Progenitor cell of endocrine pancreas (in vitro differentiated cells): ENCODE data around the gene CNKSR2. TPM values are rescaled to one million over a fixed set of nuclear protein-coding genes. Genes with fewer than 3 reads are reported as not detected.
"Not testable (repeated sequence)": the region's sequence is repeated elsewhere in the genome, so short reads cannot be mapped to it uniquely, and the experiment has no call there.

Experiments
- DNase-seq: peaks from one replicate; pipeline ENCODE4 v3.0.0; 2021; ENCODE audit warnings: low spot score; ENCODE audit not compliant: unreplicated experiment
- H3K27ac Mint-ChIP-seq: 2 replicates; pipeline ENCODE4 v1.8.0; 2021; ENCODE audit warnings: mild to moderate bottlenecking, moderate library complexity, mixed read lengths
- H3K27me3 Mint-ChIP-seq: 2 replicates; pipeline ENCODE4 v1.8.0; 2021; ENCODE audit warnings: mixed read lengths
- H3K36me3 Mint-ChIP-seq: 2 replicates; pipeline ENCODE4 v1.8.0; 2022; ENCODE audit warnings: mixed read lengths; ENCODE audit not compliant: insufficient read depth
- H3K4me1 Mint-ChIP-seq: 2 replicates; pipeline ENCODE4 v1.8.0; 2021; ENCODE audit warnings: low read depth, mixed read lengths
- H3K4me3 Mint-ChIP-seq: 2 replicates; pipeline ENCODE4 v1.8.0; 2021; ENCODE audit warnings: low read depth, mild to moderate bottlenecking, moderate library complexity, mixed read lengths
- H3K9me3 Mint-ChIP-seq: 2 replicates; pipeline ENCODE4 v1.8.0; 2021; ENCODE audit warnings: low read depth, mixed read lengths
- total RNA-seq: library from RNA; stranded (reverse); gene quantifications from 2 replicates; pipeline ENCODE4 v1.2.1, GENCODE V29; 2021
- TF ChIP-seq, protein P1 (sequence below): fragments of 200-600 bp; sonication (generic); IDR thresholded peaks from one replicate; pipeline ENCODE4 v1.5.0; 2021; ENCODE audit warnings: antibody characterized with exemption, mild to moderate bottlenecking; ENCODE audit not compliant: unreplicated experiment

Gene CNKSR2
- total RNA-seq, 1 donor from 2014 or later: 28.0 TPM

DNA sequence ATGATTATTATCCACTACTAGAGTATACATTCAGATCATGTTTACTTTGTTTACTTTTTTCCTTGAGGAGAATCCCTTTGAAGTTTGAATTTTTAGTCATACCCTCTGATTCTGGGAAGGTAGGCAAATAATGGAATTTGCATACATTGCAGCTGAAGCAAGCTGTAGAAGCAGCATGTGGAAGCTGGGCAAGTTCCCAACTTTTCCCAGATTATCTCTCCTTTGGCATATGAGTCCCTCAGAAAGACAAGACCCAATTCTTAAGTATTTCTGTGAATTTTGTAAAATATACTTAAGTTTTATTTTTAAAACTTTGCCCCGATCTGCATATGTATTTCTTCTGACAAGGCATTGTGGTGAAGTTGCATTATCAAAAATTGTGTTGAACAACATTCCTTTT lies 94.9 kb downstream of the CNKSR2 start:
- H3K9me3 Mint-ChIP-seq: no peaks in the 10 kb centered on the region
- no peak overlapping the region for H3K27ac Mint-ChIP-seq
- H3K4me1 Mint-ChIP-seq: peaks cover 12% of the 10 kb centered on the region
- no peaks in the 10 kb centered on the region for H3K27me3 Mint-ChIP-seq
- H3K36me3 Mint-ChIP-seq: peaks cover 2% of the 10 kb centered on the region
- no peak for DNase-seq
- H3K4me3 Mint-ChIP-seq: no peak overlapping the region
- TF ChIP-seq, protein P1, sequence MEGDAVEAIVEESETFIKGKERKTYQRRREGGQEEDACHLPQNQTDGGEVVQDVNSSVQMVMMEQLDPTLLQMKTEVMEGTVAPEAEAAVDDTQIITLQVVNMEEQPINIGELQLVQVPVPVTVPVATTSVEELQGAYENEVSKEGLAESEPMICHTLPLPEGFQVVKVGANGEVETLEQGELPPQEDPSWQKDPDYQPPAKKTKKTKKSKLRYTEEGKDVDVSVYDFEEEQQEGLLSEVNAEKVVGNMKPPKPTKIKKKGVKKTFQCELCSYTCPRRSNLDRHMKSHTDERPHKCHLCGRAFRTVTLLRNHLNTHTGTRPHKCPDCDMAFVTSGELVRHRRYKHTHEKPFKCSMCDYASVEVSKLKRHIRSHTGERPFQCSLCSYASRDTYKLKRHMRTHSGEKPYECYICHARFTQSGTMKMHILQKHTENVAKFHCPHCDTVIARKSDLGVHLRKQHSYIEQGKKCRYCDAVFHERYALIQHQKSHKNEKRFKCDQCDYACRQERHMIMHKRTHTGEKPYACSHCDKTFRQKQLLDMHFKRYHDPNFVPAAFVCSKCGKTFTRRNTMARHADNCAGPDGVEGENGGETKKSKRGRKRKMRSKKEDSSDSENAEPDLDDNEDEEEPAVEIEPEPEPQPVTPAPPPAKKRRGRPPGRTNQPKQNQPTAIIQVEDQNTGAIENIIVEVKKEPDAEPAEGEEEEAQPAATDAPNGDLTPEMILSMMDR: no peak

DNA sequence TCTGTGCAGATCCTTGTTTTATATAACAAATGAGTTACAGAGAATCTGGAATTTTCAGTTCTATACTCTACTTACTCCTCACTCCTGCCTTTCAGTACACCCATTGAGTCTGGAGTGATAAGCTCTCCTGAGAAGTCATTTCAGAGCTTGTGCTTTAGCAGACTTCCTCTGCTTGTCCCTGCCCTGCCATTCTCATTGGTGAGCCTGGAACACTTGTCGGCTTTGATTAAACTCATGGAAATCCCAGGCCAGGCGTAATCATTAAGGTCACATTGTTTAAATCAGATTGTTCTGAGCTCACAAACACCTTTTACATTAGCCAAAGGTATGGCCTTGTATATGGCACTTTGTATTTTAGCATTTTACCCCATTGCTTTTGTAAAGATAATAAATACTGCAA lies 102.7 kb downstream of the CNKSR2 start:
- Mint-ChIP-seq H3K9me3 (no peaks in the 10 kb centered on the region), H3K4me1 (peaks cover 10% of the 10 kb centered on the region)

DNA sequence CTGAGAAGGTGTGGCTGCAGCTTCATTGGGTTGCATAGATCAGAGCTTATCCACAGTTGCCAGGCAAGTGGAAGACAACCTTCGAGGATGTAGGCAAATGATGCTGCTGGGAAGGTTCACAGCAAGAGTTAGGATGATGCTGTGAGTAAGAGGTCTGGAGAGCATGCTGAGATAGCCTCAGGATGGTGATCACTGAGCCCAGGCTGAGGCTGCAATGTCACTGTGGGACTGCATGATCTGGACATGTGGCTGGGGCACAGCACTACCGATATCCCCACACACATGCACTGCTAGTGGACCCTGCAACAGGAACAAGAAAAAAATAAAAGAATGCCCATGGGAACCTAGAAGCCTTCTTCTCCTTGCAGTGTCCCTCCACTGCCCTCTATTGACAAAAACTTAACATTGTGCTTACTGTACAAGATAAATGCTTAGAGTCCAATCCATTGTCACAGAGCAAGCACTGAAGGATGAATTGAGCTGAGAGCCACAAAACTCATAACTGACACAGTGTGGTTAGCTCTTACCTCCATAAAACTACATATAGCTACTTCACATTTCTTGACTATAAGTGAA lies 105.6 kb downstream of the CNKSR2 start:
- TF ChIP-seq, protein P1: peak; percentile 81
- Mint-ChIP-seq H3K27me3 (no peaks in the 10 kb centered on the region), H3K4me3 (no peak overlapping the region), H3K9me3 (no peaks in the 10 kb centered on the region), H3K4me1 (peaks cover 7% of the 10 kb centered on the region), H3K36me3 (no peaks in the 10 kb centered on the region), H3K27ac (no peak overlapping the region)
- no peak for DNase-seq

More for the DNA sequence above, 102.7 kb downstream of the CNKSR2 start:
- Mint-ChIP-seq H3K4me3 (no peak overlapping the region), H3K27me3 (no peaks in the 10 kb centered on the region), H3K36me3 (no peaks in the 10 kb centered on the region), H3K27ac (no peak overlapping the region)
- TF ChIP-seq, protein P1: no peak
- DNase-seq: no peak

DNA sequence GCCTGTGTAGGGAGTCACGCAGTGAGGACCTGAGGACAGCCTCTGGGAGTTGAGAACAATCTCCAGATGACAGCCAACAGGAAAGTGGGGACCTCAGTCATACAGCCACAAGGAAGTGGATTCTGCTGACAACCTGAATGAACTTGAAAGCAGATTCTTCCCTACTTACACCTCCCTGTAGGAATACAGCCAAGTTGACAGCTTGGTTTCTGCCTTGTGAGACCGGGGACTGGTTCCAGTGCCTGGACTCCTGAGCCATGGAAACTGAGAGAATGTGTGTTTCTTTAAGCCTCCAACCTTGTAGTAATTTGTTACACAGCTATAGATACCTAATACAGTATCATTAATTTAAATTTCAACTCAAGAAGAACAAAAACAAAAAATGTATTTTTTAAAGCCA lies 107.5 kb downstream of the CNKSR2 start:
- TF ChIP-seq, protein P1: no peak
- no peaks in the 10 kb centered on the region for H3K27me3 Mint-ChIP-seq
- no peak for DNase-seq
- H3K4me1 Mint-ChIP-seq: peaks cover 7% of the 10 kb centered on the region
- H3K27ac Mint-ChIP-seq: no peak overlapping the region
- no peak overlapping the region for H3K4me3 Mint-ChIP-seq
- H3K36me3 Mint-ChIP-seq: no peaks in the 10 kb centered on the region
- no peaks in the 10 kb centered on the region for H3K9me3 Mint-ChIP-seq

DNA sequence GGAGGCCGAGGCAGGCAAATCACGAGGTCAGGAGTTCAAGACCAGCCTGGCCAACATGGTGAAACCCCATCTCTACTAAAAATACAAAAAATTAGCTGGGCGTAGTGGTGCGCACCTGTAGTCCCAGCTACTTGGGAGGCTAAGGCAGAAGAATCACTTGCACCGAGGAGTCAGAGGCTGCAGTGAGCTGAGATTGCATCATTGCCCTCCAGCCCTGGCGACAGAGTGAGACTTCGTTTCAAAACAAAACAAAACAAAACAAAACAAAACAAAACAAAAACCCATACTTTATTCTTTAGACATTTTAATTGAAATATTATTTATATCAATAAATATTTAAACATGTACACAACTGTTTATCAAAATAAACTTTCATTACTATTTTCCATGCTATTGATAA lies 109.8 kb downstream of the CNKSR2 start:
- not testable (repeated sequence) for H3K4me3 Mint-ChIP-seq, DNase-seq, H3K27me3 Mint-ChIP-seq, H3K9me3 Mint-ChIP-seq, H3K27ac Mint-ChIP-seq, H3K36me3 Mint-ChIP-seq
- peaks cover 25% of the 10 kb centered on the region for H3K4me1 Mint-ChIP-seq

DNA sequence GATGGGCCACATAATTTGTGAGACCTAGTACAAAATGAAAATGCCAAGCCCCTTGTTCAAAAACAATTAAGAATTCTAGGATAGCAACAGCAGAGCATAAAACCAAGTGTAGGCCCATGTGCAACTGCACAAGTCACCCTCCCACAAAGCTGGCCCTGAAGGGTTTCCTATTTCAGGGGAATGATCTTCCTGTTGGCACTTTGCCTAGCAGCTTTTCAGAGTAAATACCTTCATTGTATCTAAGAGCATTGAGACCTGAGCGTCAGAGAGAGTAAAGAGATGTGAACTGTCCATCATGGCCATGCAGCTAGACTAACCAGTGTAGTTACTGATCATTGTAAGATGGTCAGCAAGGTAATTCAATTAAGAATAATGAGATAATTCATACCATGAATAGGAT lies 113.6 kb downstream of the CNKSR2 start:
- TF ChIP-seq, protein P1: no peak
- Mint-ChIP-seq H3K4me3 (no peak overlapping the region), H3K9me3 (no peaks in the 10 kb centered on the region), H3K27ac (no peak overlapping the region), H3K4me1 (peaks cover 38% of the 10 kb centered on the region), H3K36me3 (no peaks in the 10 kb centered on the region), H3K27me3 (no peaks in the 10 kb centered on the region)
- no peak for DNase-seq
